SKM-1 treated with dmso at 0.1 percent for 144 hours (cell line): ENCODE results near the gene CFAP73.

Experiments used
- DNase-seq: peaks from one replicate; lab custom pipeline; 2025; ENCODE audit not compliant: unreplicated experiment; lab: John Stamatoyannopoulos, UW

CFAP73 gene

DNA sequence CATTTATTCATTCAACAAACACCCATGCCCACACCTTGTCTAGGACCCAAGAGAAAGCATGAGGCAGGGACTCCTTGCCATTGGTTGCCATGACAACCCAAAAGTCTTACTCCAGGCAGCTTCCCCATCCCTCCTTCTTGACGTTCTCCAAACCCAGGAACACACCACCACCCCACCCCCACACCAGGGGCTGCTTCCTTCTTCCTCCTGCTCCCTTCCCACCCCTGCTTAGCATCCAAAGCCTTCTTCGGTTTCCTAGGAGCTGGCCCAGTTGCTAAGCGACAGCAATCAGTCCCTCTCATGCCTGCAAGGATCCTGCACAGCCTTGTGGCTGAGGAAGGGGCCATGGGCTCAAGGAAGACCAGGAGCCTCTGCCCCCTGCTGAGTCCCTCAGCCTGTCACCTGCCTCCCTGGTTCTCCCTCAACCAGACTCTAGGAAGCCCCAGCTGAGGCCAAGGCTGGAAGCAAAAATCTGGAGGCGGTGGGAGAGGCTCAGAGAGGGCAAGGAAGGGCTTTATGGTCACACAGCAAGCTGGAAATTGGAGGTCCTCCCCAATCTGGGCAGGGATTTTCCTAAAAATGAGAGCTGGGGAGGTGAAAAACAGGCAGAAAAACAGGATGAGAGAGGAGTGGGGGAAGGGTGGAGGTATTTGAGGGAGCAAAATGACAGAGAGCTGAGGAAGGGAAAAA lies 29.4 kb upstream of the CFAP73 start:
- DNase-seq: no peak

GRCh38 chr12:113120670-113121370 lies 28.7 kb upstream of the CFAP73 start:
- DNase-seq: no peak

DNA sequence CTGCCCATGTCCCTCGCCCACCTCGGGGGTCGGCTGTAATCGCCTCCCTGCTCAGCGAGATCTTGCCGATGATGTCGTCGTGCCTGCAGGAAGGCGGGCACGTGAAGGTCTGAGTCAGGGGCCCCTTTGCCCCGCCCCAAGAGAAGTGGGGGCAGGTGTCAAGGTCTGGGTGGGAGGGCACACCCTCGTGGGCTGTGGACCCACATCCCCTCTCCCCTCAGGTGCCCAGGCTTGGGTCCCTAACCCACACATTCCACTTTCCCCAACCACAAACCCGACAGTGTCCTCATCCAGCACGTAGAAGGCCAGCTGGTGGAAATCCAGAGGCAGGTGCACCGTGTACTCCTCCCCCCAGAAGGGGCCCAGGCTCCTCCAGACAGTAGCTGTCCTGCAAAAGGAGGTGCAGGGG lies 21.7 kb upstream of the CFAP73 start:
- DNase-seq: no peak

DNA sequence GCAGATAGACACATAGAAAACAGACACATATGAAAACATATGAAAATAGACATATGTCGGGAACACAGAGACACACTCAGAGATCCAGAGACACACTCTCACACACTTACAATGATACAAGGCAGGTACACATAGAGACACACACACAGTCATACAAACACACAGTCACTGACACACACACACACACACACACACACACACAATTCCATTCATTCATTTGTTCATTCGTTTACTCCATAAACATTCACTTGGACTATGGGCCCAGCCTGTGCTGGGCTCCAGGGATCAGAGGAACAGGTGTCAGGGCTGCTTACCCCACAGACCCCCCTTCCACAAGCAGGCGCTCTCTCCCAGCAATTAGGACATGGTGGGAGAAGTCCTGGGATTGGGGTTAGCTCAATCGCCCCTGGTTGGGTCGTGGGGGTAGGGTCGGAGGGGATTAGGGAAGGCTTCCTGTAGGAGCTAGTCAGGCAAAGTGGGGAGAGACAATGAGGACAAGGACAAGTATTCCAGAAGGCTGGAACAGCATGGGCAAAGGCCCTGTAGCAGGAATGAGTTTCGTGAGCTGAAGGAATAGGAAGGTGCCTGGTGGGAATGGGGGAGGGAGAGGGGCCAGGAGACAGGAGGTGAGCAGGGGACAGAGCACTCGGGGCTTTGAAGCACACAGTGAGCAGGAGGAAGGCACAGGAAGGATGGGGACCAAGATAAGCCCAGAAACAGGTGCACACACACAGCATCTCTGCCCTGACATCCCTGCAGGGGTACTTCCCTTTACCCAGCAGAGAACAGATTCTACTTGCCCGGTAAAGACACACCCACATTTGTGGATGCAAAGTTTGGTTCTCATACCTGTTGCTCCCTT lies 20.5 kb upstream of the CFAP73 start:
- no peak for DNase-seq

DNA sequence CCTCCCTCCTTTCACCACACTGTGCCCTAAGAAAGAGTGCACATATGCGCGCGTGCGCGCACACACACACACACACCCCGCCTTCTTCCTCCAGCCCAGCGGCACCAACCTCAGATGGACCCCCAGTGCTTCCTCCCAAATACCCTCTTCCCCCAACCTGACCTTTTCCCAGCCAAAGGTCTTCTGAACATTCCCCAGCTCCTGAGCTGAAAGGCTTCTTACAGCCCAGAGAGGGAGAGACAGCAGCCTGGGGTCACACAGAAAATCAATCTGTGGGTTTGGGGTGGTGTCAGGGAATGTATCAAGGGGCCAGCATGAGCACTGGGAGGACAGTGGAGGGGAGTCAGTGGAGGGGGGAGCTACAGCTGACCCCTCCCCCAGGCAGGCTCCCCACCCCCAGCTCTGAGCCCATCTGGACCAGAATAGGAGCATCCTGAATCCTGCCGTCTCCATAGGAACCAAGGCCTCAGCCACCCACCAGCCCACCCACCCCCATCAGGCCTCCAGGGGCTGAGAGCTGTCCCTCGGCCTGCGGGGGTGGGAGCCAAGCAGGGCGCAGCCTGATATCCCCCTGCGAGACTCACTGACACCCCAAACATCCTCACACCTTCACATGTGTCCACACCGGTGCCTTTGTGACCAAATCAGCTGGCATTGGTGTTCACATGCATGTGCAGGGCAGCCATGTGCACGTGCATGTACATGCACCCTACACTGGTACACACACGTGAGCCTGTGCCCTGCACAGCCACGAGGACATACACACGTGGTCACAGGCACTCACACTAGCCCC lies 19.7 kb upstream of the CFAP73 start:
- no peak for DNase-seq

- DNase-seq: no peak
Measured at GRCh38 chr12:113130457-113131135, 18.9 kb upstream of the CFAP73 start.

DNA sequence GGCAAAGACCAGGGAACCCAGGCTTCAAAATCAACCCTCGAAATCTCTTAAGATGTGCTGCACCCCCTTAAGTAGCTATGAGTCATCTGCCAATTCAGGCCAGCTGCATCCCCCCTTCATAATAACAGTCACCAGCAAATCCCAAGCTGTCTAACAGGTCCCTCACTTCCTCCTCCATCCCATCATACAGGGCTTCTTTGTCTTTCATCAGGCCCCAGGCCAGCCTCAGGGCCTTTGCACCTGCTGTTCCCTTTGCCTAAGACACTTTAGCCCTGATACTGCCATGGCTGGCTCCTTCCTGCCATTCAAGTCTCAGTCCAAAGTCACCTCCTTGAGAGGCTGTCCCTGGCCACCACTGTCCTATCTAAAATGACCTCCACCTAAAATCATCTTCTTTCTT lies 18.0 kb upstream of the CFAP73 start:
- DNase-seq: no peak

DNA sequence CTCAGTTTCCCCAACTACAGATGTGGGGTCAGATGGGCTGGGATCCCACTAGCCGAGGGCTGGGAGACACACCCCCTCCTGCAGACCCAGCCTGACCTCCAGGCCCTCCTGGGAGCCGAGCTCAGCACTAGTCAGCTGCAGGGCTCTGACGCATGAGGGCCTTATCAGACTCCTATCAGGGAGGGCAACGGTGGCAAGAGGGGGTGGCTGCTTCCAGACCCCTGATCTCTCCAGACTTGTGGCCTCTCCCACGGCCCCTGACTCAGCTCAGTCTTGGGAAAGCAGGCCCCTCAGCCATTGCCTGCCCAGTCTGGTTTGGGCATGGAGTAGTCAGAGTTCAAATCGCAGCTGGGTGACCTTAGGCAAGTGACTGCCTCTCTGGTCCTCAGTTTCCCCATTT lies 16.5 kb upstream of the CFAP73 start:
- DNase-seq: no peak

DNA sequence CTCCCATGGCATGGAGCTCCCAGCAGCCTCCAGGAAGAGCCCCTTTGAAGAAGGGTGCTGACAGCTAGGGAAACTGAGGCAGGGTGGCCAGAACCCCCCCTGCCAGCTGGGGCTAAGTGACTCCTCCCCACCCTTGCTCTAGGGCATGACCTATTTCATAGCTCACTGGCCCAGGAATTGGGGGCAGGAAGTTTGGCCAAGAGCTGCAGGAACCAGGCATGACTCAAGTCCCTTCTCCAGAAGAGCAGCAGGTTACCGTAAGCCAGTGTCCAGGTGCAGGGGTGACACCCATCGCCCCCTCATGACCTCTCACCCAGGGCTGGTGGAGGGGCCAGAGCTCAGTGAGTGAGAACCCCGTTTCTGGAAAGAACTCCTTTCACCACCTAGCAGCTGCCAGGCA lies 15.9 kb upstream of the CFAP73 start:
- no peak for DNase-seq

DNA sequence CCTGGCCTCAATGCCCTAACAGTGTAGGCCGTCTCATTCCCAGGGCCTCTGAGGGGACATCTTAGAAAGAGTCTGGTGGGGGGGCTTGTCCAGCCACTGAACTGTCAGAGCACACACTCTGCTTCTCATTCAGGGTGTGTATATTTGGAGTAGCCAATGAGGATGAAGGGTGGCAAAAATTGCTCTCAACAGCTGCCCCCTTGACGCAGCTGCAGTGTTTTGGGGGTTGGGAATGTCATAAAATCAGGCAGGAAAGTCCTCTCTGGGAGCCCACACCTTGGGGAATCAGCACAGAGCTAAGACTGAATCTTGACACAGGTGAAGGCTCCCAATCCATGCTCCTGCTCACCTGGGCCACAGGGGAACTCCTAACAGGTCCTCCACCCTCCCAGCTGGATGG lies 15.5 kb upstream of the CFAP73 start:
- no peak for DNase-seq

- no peak for DNase-seq
Measured at GRCh38 chr12:113134521-113134951, 15.0 kb upstream of the CFAP73 start.

- peak; percentile 11 for DNase-seq
Measured at GRCh38 chr12:113135178-113136127, 14.1 kb upstream of the CFAP73 start, which contains the start of gene RASAL1. Gene RASAL1, minus strand, starts transcription at chr12:113135761. Its CDS starts 299 bp downstream, at chr12:113135462.

DNA sequence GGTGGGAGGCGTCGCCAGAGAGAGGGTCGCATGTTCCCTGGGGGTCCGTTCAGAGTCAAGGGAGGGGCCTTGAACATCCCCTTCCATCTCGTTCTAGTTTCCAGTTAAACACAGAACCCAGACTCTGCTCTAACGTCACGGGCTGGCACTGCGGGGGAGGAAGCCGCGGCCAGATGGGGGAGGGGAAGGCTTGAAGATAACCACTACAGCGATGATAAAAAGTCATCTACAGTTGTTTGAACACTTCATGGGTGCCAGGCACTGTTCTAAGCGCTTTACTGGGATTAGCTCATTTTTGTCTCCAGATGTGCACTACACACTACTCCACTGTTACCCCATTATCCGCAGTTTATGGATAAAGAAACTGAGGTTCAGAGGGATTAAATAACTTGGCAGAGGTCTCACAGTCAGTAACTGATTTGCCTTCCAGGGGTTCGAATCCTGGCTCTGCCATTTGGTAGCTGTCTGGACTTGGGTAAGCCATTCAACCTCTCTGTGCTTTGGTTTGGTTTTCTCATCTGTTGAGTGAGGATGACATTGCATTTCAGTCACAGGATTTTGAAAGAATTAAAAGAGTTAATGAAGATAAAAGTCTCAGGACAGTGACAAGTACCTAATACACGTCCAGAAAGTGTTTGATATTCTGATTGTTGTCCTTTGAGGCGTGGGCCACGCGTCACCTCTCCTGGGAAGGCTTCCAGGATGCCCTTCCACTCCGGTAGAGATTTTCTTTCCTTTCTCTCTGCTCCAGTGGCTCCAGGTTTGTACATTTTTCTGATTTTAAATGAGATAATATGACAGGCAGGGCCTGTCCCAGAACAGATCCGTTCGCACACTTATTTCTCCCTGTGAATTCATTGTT lies 13.2 kb upstream of the CFAP73 start:
- DNase-seq: no peak

- no peak for DNase-seq
Measured at GRCh38 chr12:113136990-113137511, 12.5 kb upstream of the CFAP73 start.

DNA sequence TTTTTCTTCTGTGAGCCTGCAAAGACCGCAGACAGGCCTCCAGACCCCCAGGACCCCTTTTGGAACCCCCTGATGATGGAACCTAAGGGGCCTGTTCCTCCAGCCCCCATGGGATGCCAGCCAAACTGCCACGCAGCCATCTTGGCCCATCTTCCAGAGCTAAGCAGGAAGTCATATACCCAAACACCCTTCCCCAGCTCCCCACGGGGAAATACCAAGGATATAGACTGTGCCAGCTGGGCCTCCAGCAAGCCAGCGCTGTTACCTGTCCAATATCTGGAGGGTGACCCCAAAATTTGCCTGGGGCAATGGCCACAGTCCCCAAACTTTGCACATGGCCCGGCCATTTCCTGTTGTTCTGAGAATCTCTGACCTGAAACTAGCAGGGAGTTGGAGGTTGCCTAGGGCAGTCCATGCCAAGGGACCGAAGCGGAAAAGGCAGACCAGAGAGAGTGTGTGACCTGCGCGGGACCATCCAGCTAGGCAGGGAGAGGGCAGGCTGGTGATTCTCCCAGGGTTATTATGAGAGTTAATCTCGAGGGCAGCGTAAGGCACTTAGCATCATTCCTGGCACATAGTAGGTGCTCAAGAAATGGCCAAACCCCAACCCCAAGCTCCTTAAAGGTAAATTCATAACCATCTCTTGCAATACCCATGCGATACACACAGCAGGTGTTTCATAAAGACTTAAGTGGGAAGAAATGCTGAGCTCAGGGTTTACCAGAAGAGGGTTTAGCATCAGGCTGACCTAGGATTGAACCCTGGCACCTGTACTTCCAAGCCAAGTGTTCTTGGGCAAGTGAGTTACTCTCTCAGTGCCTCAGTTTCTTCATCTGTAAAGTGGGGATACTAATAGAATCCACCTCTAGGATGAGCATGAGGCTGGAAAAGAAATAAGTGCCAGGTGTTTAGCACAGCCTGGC lies 11.4 kb upstream of the CFAP73 start:
- no peak for DNase-seq

GRCh38 chr12:113138826-113139225 lies 10.7 kb upstream of the CFAP73 start:
- no peak for DNase-seq

DNA sequence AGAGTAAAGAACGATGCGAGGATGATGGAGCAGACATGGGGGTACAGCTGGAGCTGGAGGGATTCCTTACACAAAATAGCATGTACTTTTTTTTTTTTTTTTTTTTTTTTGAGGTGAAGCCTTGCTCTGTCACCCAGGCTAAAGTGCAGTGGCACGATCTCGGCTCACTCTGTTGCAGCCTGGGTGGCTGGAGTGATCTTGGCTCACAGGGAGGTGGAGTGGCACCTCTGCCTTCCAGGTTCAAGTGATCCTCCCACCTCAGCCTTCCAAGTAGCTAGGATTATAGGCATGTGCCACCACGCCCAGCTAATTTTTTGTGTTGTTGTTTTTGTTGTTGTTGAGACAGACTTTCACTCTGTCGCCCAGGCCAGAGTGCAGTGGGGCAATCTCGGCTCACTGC lies 8.8 kb upstream of the CFAP73 start:
- DNase-seq: no peak
